ENCODE results near the gene BRSK2. TPM values are rescaled to one million over a fixed set of nuclear protein-coding genes. Genes with fewer than 3 reads are reported as not detected.

The BRSK2 gene
- polyA plus RNA-seq, 1 of the 3 experiments (the other 2 are of a cell fraction) = 0.64 TPM

GRCh38 chr11:1451781-1452470 lies 62.2 kb downstream of the BRSK2 start:
- no peaks in the 10 kb centered on the region for H3K9me3 ChIP-seq
- H3F3A ChIP-seq (replicated peaks; ENCODE audit: insufficient read depth) = no peaks in the 10 kb centered on the region
- TF ChIP-seq EP300 (IDR thresholded peaks at IDR 0.05; ENCODE audit: borderline replicate concordance in 1 of 2, low read depth in 1 of 2, low read length in 1 of 2) = no peak
- TF ChIP-seq SIN3A (IDR thresholded peaks at IDR 0.05; ENCODE audit: borderline replicate concordance, low read depth, low read length) = no peak
- TF ChIP-seq PBX3 (IDR thresholded peaks at IDR 0.05) = no peak
- TF ChIP-seq RXRA (IDR thresholded peaks at IDR 0.05; ENCODE audit: borderline replicate concordance, low read depth) = no peak
- no peak for TF ChIP-seq FOXJ3 (CRISPR knock-in tag; IDR thresholded peaks at IDR 0.05)
- TF ChIP-seq RAD21 (IDR thresholded peaks at IDR 0.05; ENCODE audit: low read length) = no peak
- no peak for TF ChIP-seq CHD2 (IDR thresholded peaks at IDR 0.05; ENCODE audit: low read length, partially characterized antibody)
- no peak for TF ChIP-seq MXI1 (IDR thresholded peaks at IDR 0.05; ENCODE audit: low read depth, low read length)
- no peak for TF ChIP-seq USF2 (IDR thresholded peaks at IDR 0.05; ENCODE audit: borderline replicate concordance, low read depth, low read length)
- TF ChIP-seq FOSL2 (IDR thresholded peaks at IDR 0.05; ENCODE audit: borderline replicate concordance, low read depth) = no peak
- no peak for TF ChIP-seq USF1 (IDR thresholded peaks at IDR 0.05; ENCODE audit: borderline replicate concordance, low read depth)
- TF ChIP-seq IRF3 (IDR thresholded peaks at IDR 0.05; ENCODE audit: low read depth, low read length) = no peak
- no peak for TF ChIP-seq RFX5 (IDR thresholded peaks at IDR 0.05; ENCODE audit: low read length)
- TF ChIP-seq EZH2phosphoT487 (IDR thresholded peaks at IDR 0.05; ENCODE audit: borderline replicate concordance, low read depth) = no peak
- no peaks in the 10 kb centered on the region for H3K79me2 ChIP-seq (ENCODE audit: insufficient read depth)
- ChIA-PET POLR2A (no interaction called here), CTCF (interaction anchor here (1.0 to 2.7 kb wide), 4 partner anchors 13 to 158 kb away, joined by 3 to 6 read pairs (median 4); no protein-coding TSS in a partner anchor)
- no peak overlapping the region for H3K27ac ChIP-seq (ENCODE audit: low read depth in 2 of 2, low read length in 1 of 2)
- no peaks in the 10 kb centered on the region for H3K9me2 ChIP-seq
- no peak overlapping the region for H2AFZ ChIP-seq (ENCODE audit: low read depth)
- 67% methylated on average over 18 of the region's 27 CpGs for WGBS (ENCODE audit: low lambda C conversion rate)
- H3K36me3 ChIP-seq (replicated peaks in 1 of 2; ENCODE audit: control insufficient read depth in 1 of 2, insufficient read depth in 2 of 2, low read length in 1 of 2) = no peaks in the 10 kb centered on the region
- no peaks in the 10 kb centered on the region for H4K20me1 ChIP-seq (ENCODE audit: insufficient read depth)
- H3K9ac ChIP-seq = no peak overlapping the region
- H3K27me3 ChIP-seq (ENCODE audit: insufficient read depth) = no peaks in the 10 kb centered on the region
- no peak overlapping the region for H3K4me2 ChIP-seq
- H3K4me3 ChIP-seq (ENCODE audit: low read depth in 2 of 2, low read length in 1 of 2) = no peak overlapping the region
- H3K4me1 ChIP-seq (ENCODE audit: control insufficient read depth in 1 of 2, insufficient read depth in 2 of 2, low read depth in 1 of 2, low read length in 1 of 2) = no peaks in the 10 kb centered on the region; a peak in 1 of 4 replicates
- DNase-seq = no peak
